ENCODE results near the gene GNPDA2.
"Not testable (repeated sequence)": the region's sequence is repeated elsewhere in the genome, so short reads cannot be mapped to it uniquely, and the experiment has no call there.

The GNPDA2 gene

GRCh38 chr4:44726038-44726871, at the start of gene GNPDA2:
Gene GNPDA2, minus strand, starts transcription at chr4:44726556. Its CDS starts 4,349 bp downstream, at chr4:44722207.
- DNase-seq: peak; percentile 92

GRCh38 chr4:44772340-44772739, 46.0 kb upstream of the GNPDA2 start:
- DNase-seq: no peak

GRCh38 chr4:44771789-44772188, 45.4 kb upstream of the GNPDA2 start:
- no peak for DNase-seq

GRCh38 chr4:44766453-44766852, 40.1 kb upstream of the GNPDA2 start:
- DNase-seq: no peak

GRCh38 chr4:44765116-44765515, 38.8 kb upstream of the GNPDA2 start:
- no peak for DNase-seq

GRCh38 chr4:44761306-44761705, 35.0 kb upstream of the GNPDA2 start:
- no peak for DNase-seq

GRCh38 chr4:44760142-44760898, 34.0 kb upstream of the GNPDA2 start:
- peak; percentile 49 for DNase-seq

GRCh38 chr4:44756559-44756958, 30.2 kb upstream of the GNPDA2 start:
- DNase-seq: no peak

GRCh38 chr4:44740201-44740600, 13.8 kb upstream of the GNPDA2 start:
- no peak for DNase-seq

- DNase-seq: no peak
Measured at GRCh38 chr4:44738615-44739014, 12.3 kb upstream of the GNPDA2 start.

- no peak for DNase-seq
Measured at GRCh38 chr4:44736900-44737299, 10.5 kb upstream of the GNPDA2 start.

- not testable (repeated sequence) for DNase-seq
Measured at GRCh38 chr4:44728694-44729093, 2.3 kb upstream of the GNPDA2 start.

- no peak for DNase-seq
Measured at GRCh38 chr4:44727471-44727870, 1.1 kb upstream of the GNPDA2 start.

GRCh38 chr4:44725726-44726037, 674 bp downstream of the GNPDA2 start:
- DNase-seq: no peak

GRCh38 chr4:44725166-44725565, 1.2 kb downstream of the GNPDA2 start:
- no peak for DNase-seq

- no peak for DNase-seq
Measured at GRCh38 chr4:44722001-44722400, 4.4 kb downstream of the GNPDA2 start.

- DNase-seq: no peak
Measured at GRCh38 chr4:44720371-44720770, 6.0 kb downstream of the GNPDA2 start.

- DNase-seq: no peak
Measured at GRCh38 chr4:44716597-44716996, 9.8 kb downstream of the GNPDA2 start.

- DNase-seq: no peak
Measured at GRCh38 chr4:44713125-44713524, 13.2 kb downstream of the GNPDA2 start.

GRCh38 chr4:44704673-44705072, 21.7 kb downstream of the GNPDA2 start:
- DNase-seq: no peak

GRCh38 chr4:44701037-44701436, 25.3 kb downstream of the GNPDA2 start:
- DNase-seq: no peak

- DNase-seq: no peak
Measured at GRCh38 chr4:44700427-44700826, 25.9 kb downstream of the GNPDA2 start.

- DNase-seq: no peak
Measured at GRCh38 chr4:44684648-44685047, 41.7 kb downstream of the GNPDA2 start.

- DNase-seq: no peak
Measured at GRCh38 chr4:44679060-44679459, 47.3 kb downstream of the GNPDA2 start.
